Stomach (tissue), 4 donors: ENCODE data around the gene B9D2.

Experiments used
- EP300 ChIP-seq: sonication (generic); formaldehyde crosslinking; IDR thresholded peaks from one replicate; pipeline ENCODE4 v1.6.1; 2017; ENCODE audit warnings: antibody characterized with exemption
- POLR2A ChIP-seq, 4 donors: fragments of 450-650 bp; IDR thresholded peaks; one replicate each; pipeline ENCODE4 v1.6.1; 2016; ENCODE audit warnings: antibody characterized with exemption in 4 of 4, control low read depth in 2 of 4, mild to moderate bottlenecking in 1 of 4, moderate library complexity in 1 of 4
- TF ChIP-seq, protein P1 (sequence below), 7 experiments: fragments of 450-650 bp in 4 of 7; fragments of 200-600 bp in 3 of 7; sonication (generic) in 3 of 7; IDR thresholded peaks; one replicate each; pipeline ENCODE4 v1.5.1; 2016 to 2019; ENCODE audit warnings: antibody characterized with exemption in 7 of 7, control low read depth in 2 of 7, mild to moderate bottlenecking in 1 of 7

DNA sequence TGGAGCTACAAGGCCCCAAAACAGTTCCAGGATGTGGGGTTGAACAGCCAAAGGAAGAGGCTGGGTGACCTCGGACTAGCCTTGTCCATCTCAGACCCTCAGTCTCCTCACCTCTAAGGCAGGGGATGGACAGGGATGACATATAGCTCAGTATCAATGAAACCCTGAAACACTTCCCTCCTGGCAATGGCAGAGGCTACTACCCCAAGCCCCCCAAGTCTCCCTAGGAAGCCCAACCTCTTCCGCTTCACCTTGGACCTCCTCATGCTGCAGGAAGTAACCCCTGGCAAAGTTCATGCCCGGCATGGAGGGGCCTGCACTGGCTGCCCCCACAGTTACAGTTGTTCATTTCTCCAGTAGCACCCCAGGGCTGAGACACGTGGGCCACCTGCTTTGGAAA, 43.4 kb downstream of the B9D2 start:
- TF ChIP-seq, protein P1, sequence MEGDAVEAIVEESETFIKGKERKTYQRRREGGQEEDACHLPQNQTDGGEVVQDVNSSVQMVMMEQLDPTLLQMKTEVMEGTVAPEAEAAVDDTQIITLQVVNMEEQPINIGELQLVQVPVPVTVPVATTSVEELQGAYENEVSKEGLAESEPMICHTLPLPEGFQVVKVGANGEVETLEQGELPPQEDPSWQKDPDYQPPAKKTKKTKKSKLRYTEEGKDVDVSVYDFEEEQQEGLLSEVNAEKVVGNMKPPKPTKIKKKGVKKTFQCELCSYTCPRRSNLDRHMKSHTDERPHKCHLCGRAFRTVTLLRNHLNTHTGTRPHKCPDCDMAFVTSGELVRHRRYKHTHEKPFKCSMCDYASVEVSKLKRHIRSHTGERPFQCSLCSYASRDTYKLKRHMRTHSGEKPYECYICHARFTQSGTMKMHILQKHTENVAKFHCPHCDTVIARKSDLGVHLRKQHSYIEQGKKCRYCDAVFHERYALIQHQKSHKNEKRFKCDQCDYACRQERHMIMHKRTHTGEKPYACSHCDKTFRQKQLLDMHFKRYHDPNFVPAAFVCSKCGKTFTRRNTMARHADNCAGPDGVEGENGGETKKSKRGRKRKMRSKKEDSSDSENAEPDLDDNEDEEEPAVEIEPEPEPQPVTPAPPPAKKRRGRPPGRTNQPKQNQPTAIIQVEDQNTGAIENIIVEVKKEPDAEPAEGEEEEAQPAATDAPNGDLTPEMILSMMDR (IDR thresholded peaks at IDR 0.05) = no peak
- TF ChIP-seq EP300 (no peak), POLR2A (IDR thresholded peaks at IDR 0.05) (no peak)
